ENCODE results near the gene BMP10.

- no peak for TF ChIP-seq CTCF (conservative IDR thresholded peaks at IDR 0.05; ENCODE audit: low read length)
- no peak for TF ChIP-seq EZH2phosphoT487 (IDR thresholded peaks at IDR 0.05; ENCODE audit: borderline replicate concordance)
Observed at GRCh38 chr2:68879296-68879695, 8.1 kb upstream of the BMP10 start.
